ENCODE results near the gene WDR33. TPM values are rescaled to one million over a fixed set of nuclear protein-coding genes. Genes with fewer than 3 reads are reported as not detected.

WDR33 gene
- total RNA-seq, 3 donors from 2014 or later, result 49.4 to 83.3 (median 50.1) TPM

DNA sequence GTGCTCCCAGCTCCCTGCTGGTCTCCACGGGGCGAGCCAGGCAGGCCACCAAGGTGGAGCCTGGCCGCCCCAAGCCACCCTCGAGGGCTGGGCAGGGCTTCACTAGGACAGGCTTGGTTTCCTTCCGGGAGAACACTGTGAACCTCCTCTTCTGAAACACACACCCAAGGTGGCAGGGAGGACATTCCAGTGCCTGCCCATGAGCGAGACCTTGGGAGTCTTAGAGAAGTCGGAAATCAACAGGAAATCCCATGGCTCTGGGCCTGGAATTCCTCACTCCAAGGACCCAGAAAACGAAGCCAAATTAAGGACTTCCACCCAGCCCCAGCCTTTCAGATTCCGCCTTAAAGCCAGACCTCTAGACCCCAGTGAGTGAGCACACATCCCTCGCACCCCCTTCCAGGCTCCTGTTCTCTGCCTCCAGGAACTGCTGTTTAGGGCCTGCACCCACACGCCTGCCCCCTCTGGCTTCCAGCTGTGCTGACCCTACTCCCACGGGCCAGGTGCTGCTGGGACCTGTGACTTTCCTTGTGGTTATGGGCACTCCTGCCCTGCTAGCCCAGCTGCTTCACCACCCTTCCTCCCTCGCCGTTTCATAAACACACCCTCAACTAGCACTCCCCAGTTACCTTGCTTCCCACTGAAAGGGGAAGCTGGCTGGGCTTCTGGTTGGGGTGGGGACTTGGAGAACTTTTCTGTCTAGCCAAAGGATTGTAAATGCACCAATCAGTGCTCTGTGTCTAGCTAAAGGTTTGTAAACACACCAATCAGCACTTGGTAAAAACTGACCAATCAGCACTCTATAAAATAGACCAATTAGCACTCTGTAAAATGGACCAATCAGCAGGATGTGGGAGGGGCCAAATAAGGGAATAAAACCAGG is 151.3 kb downstream of the WDR33 start:
- Histone ChIP-seq H3K9me3 (no peaks in the 10 kb centered on the region), H3K36me3 (no peaks in the 10 kb centered on the region), H3K27me3 (no peaks in the 10 kb centered on the region), H3K4me3 (no peak overlapping the region), H3K27ac (peak overlapping the region; percentile 45 to 75), H3K4me1 (peaks cover 0 to 6% of the 10 kb centered on the region in 2 donors)
- intact Hi-C loops (cut with DNase I; ENCODE audit: low total_unique reads), result no loop called here
- peak in 1 of 3 donors; percentile 40 for TF ChIP-seq POLR2AphosphoS5 (IDR thresholded peaks at IDR 0.05)
- TF ChIP-seq, protein P1, sequence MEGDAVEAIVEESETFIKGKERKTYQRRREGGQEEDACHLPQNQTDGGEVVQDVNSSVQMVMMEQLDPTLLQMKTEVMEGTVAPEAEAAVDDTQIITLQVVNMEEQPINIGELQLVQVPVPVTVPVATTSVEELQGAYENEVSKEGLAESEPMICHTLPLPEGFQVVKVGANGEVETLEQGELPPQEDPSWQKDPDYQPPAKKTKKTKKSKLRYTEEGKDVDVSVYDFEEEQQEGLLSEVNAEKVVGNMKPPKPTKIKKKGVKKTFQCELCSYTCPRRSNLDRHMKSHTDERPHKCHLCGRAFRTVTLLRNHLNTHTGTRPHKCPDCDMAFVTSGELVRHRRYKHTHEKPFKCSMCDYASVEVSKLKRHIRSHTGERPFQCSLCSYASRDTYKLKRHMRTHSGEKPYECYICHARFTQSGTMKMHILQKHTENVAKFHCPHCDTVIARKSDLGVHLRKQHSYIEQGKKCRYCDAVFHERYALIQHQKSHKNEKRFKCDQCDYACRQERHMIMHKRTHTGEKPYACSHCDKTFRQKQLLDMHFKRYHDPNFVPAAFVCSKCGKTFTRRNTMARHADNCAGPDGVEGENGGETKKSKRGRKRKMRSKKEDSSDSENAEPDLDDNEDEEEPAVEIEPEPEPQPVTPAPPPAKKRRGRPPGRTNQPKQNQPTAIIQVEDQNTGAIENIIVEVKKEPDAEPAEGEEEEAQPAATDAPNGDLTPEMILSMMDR (IDR thresholded peaks at IDR 0.05), result no peak
- no peak for TF ChIP-seq POLR2A (IDR thresholded peaks at IDR 0.05)
- DNase-seq (ENCODE audit: low spot score in 2 of 2), result no peak

GRCh38 chr2:127658641-127659407 is 152.1 kb downstream of the WDR33 start:
- TF ChIP-seq, protein P1 (IDR thresholded peaks at IDR 0.05), result no peak
- TF ChIP-seq POLR2A (IDR thresholded peaks at IDR 0.05) (no peak), POLR2AphosphoS5 (IDR thresholded peaks at IDR 0.05) (no peak)
- intact Hi-C loops (cut with DNase I; ENCODE audit: low total_unique reads), result no loop called here
- Histone ChIP-seq H3K4me1 (peaks cover 0 to 6% of the 10 kb centered on the region in 2 donors), H3K36me3 (no peaks in the 10 kb centered on the region), H3K9me3 (no peaks in the 10 kb centered on the region), H3K4me3 (no peak overlapping the region), H3K27ac (peak overlapping the region; percentile 45 to 75), H3K27me3 (no peaks in the 10 kb centered on the region)
- DNase-seq (ENCODE audit: low spot score in 2 of 2), result no peak

DNA sequence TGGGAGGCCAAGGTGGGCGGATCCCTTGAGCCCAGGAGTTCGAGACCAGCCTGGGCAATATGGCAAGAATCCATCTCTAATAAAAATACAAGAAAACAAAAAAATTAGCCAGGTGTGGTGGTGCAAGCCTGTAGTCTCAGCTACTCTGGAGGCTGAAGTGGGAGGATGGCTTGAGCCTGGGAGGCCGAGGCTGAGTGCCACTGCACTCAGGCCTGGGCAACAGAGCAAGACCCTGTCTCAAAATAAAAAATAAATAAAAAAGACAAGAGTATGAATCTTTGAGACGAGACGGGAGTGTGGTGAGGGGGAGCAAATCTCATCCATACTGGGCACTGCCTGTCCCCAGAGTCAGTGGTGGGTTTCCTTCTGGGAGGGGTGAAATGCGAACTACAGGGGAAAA is 152.8 kb downstream of the WDR33 start:
- DNase-seq (ENCODE audit: low spot score in 2 of 2), result no peak
- intact Hi-C loops (cut with DNase I; ENCODE audit: low total_unique reads), result no loop called here
- Histone ChIP-seq H3K27ac (peak overlapping the region in 1 of 2 donors; percentile 75), H3K4me3 (no peak overlapping the region), H3K36me3 (no peaks in the 10 kb centered on the region), H3K27me3 (no peaks in the 10 kb centered on the region), H3K9me3 (no peaks in the 10 kb centered on the region), H3K4me1 (peaks cover 0 to 4% of the 10 kb centered on the region in 2 donors)
- TF ChIP-seq POLR2AphosphoS5 (IDR thresholded peaks at IDR 0.05), result no peak
- TF ChIP-seq, protein P1 (IDR thresholded peaks at IDR 0.05), result no peak
- no peak for TF ChIP-seq POLR2A (IDR thresholded peaks at IDR 0.05)

- H3K4me3 ChIP-seq, result no peak overlapping the region
- no peaks in the 10 kb centered on the region for H3K9me3 ChIP-seq
- TF ChIP-seq POLR2AphosphoS5 (IDR thresholded peaks at IDR 0.05), result no peak
- TF ChIP-seq, protein P1 (IDR thresholded peaks at IDR 0.05), result no peak
- no peak for TF ChIP-seq POLR2A (IDR thresholded peaks at IDR 0.05)
- H3K27me3 ChIP-seq, result no peaks in the 10 kb centered on the region
- no peak for DNase-seq (ENCODE audit: low spot score in 2 of 2)
- H3K4me1 ChIP-seq, result peaks cover 0 to 3% of the 10 kb centered on the region in 2 donors
- H3K36me3 ChIP-seq, result no peaks in the 10 kb centered on the region
- intact Hi-C loops (cut with DNase I; ENCODE audit: low total_unique reads), result no loop called here
- peak overlapping the region in 1 of 2 donors; percentile 52 for H3K27ac ChIP-seq
Measured at GRCh38 chr2:127657232-127657595, 153.8 kb downstream of the WDR33 start.

Data from breast epithelium (tissue), 4 donors.